Forelimb muscle (tissue), 1 donor: ENCODE measurements around the gene PPAN. TPM values are rescaled to one million over a fixed set of nuclear protein-coding genes. Genes with fewer than 3 reads are reported as not detected.

Source experiments
- DNase-seq: peaks from one replicate; pipeline ENCODE4 v3.0.0-alpha.2; 2013; ENCODE audit warnings: low read depth
- polyA plus RNA-seq: library from polyadenylated mRNA; unstranded; fragments of 120-200 nt; gene quantifications from one replicate; pipeline ENCODE4 v1.2.1, GENCODE V29; 2013; ENCODE audit not compliant: insufficient read length

PPAN gene
- polyA plus RNA-seq, 1 donor, result 28.5 TPM

GRCh38 chr19:10113964-10114650, 7.9 kb downstream of the PPAN start:
- DNase-seq, result no peak

GRCh38 chr19:10114651-10115391, 8.7 kb downstream of the PPAN start:
- no peak for DNase-seq

DNA sequence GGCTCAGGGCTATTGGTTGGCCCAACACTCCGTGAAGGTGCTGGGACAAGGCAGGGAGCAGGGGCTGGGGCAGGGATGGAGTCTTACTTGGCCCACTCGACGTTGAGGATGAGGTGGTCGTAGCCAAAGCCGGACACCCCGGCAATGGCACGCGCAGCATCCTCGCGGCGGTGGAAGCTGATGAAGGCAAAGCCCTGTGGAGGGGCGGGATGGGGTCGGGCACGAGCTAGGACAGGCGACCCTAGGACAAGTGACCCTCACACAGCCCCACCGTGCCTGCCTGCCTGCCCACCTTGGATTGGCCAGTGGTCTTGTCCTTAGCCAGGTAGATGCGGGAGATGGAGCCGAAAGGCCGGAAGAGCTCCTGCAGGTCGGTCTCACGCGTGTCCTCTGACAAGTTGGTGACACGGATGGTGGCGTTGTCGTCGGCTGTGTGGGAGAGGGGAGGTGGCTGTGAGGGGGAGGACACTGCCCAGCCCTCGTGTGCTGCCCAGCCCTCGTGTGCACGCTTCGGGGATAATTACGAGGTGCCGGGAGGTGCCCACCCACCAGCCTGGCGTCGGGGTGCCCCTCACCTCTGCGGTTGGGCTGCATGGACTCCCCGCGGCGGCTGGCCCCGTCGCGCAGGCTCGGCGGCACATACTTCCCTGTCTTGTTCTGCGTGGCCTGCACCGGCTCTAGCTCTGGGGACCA, 9.4 kb downstream of the PPAN start:
- no peak for DNase-seq

GRCh38 chr19:10116085-10116865, 10.1 kb downstream of the PPAN start:
- DNase-seq, result no peak

DNA sequence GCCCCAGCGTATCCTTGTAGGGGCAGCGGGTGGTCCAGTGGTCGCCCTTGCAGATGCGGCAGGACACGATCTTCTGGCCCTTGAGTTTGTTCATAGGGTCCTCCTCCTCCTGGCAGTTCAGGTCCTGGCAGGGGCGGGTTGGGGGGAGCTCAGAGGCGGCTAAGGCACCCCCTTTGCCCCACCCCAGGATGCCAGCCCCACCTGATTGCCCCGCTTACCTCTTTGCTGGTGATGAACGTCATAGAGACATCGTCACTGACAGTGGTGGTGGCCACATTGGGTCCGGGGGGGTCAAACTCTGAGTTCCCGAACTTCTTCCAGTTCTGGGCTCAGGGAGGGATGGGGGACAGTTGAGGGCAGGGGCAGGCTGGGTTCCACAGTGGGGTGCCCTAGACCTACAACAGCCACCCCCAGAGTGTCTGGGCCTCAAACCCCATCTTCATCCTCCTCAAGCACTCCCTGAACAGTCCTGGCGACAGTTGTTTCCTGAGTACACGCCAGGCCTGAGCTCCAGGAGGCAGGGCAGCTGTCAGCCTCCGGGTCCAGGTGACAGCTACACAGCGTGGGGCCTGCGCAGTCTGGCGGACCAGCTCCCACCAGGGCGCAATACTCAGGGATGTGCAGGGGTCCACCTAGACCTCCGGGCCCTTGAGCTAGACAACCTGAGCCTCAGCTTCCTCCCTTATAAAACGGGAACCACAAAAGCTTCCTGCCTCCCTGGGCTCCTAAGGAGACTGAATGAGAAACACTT, 10.9 kb downstream of the PPAN start:
- DNase-seq, result no peak

DNA sequence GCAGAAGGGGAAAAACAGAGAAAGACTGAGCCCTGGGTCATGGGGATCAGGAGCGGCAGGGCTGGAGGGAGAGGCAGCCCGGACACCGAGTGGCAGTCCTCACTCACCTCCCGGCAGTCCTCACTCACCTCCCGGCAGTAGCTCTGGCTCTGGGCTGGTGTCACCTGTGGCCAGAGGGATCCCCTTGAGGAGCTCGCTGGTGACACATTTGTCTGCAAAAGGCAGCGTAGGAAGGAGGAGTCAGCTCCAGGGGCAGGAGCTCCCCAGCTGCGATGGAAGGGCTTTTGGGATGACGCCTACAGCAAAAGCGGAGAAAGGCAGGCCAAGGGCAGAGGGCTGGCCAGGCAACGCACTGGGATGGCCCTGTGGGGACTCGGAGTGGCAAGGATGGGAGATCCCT, 12.8 kb downstream of the PPAN start:
- no peak for DNase-seq

GRCh38 chr19:10120538-10121189, 14.5 kb downstream of the PPAN start:
- DNase-seq, result no peak

DNA sequence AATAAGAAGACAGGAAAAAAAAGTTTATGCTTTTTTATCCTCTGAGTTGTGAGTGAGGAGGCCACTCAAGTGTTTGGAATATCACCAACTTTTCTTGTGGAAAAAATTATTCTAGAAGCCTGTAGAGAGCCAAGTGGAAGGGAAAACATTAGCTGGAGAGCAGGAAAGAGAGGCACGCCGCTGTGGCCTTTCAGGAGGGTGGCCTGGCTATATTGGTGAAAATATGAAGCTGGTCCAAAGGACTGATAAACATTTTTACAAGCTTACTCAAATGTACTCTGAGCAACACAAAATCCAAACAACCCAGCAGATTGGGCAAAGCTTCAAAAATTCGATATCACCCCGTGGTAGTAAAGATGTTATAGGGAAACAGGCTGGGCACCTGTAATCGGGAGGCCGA, 15.9 kb downstream of the PPAN start:
- DNase-seq, result peak; percentile 52

DNA sequence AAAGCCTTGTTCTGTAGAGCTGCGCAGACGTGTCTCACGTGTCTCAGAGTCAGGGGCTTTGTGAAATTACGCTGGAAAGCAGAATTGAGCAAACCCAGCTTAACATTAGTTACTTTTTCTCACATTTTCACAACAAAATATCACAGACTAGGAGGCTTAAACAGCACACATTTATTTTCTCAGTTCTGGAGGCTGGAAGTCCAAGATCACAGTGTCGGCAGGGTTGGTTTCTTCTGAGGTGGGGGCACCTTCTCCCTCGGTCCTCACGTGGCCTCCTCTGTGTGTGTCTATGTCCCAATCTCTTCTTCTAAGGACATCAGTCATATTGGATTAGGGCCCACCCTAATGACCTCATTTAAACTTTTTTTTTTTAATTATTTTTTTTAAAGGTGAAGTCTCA, 18.3 kb downstream of the PPAN start:
- DNase-seq, result no peak

- DNase-seq, result no peak
Observed at GRCh38 chr19:10126213-10126639, 20.1 kb downstream of the PPAN start.

- DNase-seq, result no peak
Observed at GRCh38 chr19:10132905-10133304, 26.7 kb downstream of the PPAN start.

DNA sequence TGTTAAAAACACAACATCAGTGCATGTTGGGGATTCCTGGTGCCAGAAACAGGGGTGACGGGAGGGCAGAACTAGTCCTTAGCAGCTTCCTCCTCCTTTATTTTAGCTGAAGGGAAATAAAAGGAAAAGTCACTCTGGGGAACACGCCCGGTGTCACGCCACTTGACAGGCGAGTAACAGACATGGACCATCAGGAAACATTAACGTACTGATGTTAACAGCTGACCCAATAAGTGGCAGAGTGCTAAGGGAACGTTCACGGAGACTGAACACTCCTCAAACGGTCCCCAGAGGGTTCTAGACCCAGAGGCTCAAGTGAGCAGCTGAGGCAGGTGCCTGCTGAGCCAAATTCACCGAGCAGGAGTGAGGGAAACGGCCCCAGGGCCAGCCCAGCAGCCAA, 27.4 kb downstream of the PPAN start:
- DNase-seq, result no peak

DNA sequence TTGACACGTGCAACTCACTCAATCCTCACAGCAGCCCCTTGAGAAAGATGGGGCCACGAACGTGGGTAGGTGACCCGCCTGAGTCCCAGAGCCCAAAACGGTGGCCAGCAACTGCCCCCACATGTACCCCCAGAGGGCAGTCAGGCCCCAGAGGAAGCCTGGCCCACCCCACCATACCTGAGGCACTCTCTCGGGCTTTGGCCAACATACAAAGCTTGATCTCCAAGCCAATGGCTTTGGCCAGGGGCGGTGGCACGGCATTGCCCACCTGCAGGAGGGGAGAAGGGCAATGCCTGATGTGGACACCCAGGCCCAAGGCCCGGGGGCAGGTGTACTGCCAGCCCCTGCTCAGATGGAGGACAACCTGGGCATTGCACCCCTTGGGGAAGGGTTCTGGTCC, 27.9 kb downstream of the PPAN start:
- no peak for DNase-seq

DNA sequence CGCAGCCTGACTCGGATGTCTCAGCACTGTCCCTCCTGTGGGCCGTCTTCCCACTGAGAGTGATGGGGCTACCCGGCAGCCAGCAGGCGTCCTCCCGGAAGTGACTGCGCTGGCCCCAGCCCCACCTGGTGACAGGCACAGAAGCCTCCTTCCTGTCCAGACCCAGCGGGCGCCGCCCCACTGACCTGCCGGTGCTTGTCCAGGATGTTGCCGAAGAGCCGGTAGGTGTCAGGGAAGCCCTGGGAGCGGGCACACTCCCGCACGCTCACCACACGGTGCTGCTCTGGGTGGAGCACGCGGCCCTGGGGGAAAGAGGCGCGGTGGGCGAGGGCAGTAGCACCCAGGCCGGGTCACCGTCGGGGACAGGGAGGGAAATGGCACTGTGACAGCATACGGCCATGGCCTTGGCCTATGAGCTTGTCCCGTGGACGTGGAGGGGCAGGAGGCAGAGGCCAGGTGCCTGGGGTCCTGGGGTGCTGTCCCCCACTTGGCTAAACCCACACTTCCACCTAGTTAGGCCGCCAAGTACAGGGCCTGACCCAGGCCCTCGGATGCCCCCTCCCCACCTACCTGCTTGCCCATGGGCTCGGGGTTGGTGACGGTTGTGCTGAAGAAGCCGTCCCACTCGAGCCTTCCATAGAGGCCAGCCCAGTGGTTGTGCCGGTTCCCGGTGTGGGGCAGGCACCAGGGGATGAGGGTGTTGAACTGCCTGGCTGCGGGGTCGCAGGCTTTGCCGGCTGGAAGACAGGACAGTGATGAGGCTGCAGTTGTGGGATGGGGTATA, 29.6 kb downstream of the PPAN start:
- DNase-seq, result no peak

GRCh38 chr19:10136936-10137335, 30.8 kb downstream of the PPAN start:
- no peak for DNase-seq

DNA sequence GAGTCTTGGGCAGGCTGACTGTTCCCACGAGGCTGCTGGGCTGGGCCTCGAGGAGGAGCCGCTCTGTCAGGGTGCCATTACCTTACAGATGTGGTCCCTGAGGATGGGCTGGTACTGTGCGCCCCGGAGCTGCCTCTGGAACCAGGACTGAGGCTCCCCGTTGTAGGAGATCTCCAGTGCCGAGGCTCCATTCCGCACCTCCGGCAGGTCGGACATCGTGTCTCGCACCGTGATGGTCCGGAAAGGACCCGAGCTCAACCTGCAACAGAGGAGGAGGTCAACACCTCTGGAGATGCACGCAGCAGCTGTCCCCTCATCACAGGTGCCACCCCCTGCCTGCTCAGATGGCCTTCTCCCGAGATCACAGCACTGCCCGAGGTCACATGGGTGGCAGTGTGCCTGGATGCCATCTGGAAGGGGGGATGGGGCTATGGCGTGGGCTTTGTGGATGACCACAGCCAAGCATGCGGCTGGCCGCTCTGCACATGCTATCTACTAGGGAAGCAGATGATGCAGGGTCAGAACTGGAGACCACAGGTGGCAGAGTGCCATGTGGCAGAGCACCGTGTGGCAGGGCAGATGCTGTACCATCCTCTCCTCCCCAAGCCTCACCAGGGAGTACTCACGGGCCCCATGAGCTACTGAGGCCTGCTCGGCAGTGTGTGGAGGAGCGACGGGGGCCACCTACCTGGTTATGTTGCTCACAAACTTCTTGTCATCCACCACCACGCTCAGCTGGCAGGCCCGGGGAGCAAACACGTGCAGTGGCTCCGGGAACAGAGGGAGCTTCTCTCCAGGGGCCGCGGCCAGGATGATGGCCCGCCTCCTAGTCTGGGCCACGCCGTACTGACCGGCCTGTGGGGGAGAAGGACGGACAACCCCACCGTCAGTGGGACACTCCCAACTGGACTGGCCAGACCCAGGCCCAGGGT, 31.9 kb downstream of the PPAN start:
- no peak for DNase-seq

DNA sequence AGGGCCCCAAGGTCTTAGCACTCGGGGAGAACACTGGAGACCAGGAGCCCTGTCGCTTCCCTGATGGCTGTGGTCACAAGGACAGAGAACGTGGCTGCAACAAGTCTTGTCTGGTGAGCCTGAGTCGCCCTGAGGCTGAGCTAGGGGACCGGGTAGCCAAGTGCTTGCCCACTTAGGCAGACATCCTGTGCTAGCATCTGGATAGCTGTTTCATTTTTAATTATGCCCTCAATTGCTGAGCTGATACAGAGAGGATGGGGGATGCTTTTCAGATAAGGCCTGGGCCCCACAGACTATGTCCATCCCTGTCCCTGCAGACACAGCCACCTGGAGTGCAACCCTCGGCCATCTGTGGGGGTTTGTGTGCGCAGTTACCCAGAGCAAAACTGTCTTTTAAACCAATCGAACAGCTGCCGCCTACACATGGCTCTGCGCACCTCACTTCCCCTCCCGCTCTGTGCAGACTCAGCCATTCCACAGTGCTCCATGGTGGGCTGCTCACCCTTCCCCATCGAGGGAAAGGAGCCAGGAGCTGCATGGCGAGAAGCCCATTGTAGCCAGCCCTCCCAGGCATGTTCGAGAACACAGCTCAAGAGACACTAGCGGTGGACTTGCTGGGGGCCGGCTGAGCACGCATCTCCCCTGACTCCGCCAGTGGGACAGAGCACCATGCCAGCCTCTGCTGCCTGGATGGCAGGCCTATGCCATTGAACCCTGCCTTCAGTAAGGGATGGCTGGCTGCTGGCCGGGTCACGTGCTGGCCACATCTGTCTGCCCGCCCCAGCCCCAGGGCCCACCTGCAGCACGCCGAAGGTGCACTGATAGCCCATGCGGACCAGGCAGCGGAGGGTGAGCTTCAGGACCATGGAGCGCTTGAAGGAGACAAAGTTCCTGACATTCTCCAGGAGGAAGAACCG, 33.0 kb downstream of the PPAN start:
- no peak for DNase-seq

GRCh38 chr19:10139952-10140351, 33.8 kb downstream of the PPAN start:
- no peak for DNase-seq
